ENCODE results near the gene AKR1C2. TPM values are rescaled to one million over a fixed set of nuclear protein-coding genes. Genes with fewer than 3 reads are reported as not detected.
"Not testable (repeated sequence)": the region's sequence is repeated elsewhere in the genome, so short reads cannot be mapped to it uniquely, and the experiment has no call there.

Gene AKR1C2
- total RNA-seq, 2 experiments from 2014 or later, result not detected

GRCh38 chr10:5002013-5002727 is 1.5 kb downstream of the AKR1C2 start:
- ATAC-seq, result no peak
- H3K4me1 Mint-ChIP-seq (ENCODE audit: low read depth), result no peaks in the 10 kb centered on the region
- POLR2A ChIA-PET, result no interaction called here

GRCh38 chr10:4998671-4999070 is 5.0 kb downstream of the AKR1C2 start:
- Mint-ChIP-seq H3K27ac (no peak overlapping the region), H3K9me3 (ENCODE audit: insufficient read depth) (no peaks in the 10 kb centered on the region), H3K27me3 (ENCODE audit: low read depth) (peaks cover 2% of the 10 kb centered on the region), H3K4me3 (no peak overlapping the region), H3K36me3 (ENCODE audit: low read depth) (no peaks in the 10 kb centered on the region), H3K4me1 (ENCODE audit: low read depth) (no peaks in the 10 kb centered on the region)
- POLR2A ChIA-PET, result no interaction called here
- CTCF ChIA-PET, result no interaction called here
- ATAC-seq (no peak), DNase-seq (no peak)

More at GRCh38 chr10:5002013-5002727, 1.5 kb downstream of the AKR1C2 start:
- no peak for DNase-seq
- CTCF ChIA-PET, result no interaction called here
- Mint-ChIP-seq H3K4me3 (no peak overlapping the region), H3K27ac (no peak overlapping the region), H3K9me3 (ENCODE audit: insufficient read depth) (no peaks in the 10 kb centered on the region), H3K36me3 (ENCODE audit: low read depth) (no peaks in the 10 kb centered on the region), H3K27me3 (ENCODE audit: low read depth) (peaks cover 2% of the 10 kb centered on the region)

- H3K27me3 Mint-ChIP-seq (ENCODE audit: low read depth); POLR2A ChIA-PET; H3K9me3 Mint-ChIP-seq (ENCODE audit: insufficient read depth); H3K36me3 Mint-ChIP-seq (ENCODE audit: low read depth); H3K4me3 Mint-ChIP-seq; H3K27ac Mint-ChIP-seq; CTCF ChIA-PET; ATAC-seq; H3K4me1 Mint-ChIP-seq (ENCODE audit: low read depth); DNase-seq: not testable (repeated sequence)
Observed at GRCh38 chr10:4994260-4994659, 9.4 kb downstream of the AKR1C2 start.

GRCh38 chr10:4992564-4992963 is 11.1 kb downstream of the AKR1C2 start:
- H3K9me3 Mint-ChIP-seq (ENCODE audit: insufficient read depth); H3K4me3 Mint-ChIP-seq; H3K27me3 Mint-ChIP-seq (ENCODE audit: low read depth); CTCF ChIA-PET; ATAC-seq; DNase-seq; POLR2A ChIA-PET; H3K36me3 Mint-ChIP-seq (ENCODE audit: low read depth); H3K27ac Mint-ChIP-seq; H3K4me1 Mint-ChIP-seq (ENCODE audit: low read depth): not testable (repeated sequence)

- POLR2A ChIA-PET; H3K27me3 Mint-ChIP-seq (ENCODE audit: low read depth); CTCF ChIA-PET; H3K27ac Mint-ChIP-seq; H3K36me3 Mint-ChIP-seq (ENCODE audit: low read depth); ATAC-seq; DNase-seq; H3K4me3 Mint-ChIP-seq; H3K4me1 Mint-ChIP-seq (ENCODE audit: low read depth); H3K9me3 Mint-ChIP-seq (ENCODE audit: insufficient read depth): not testable (repeated sequence)
Observed at GRCh38 chr10:4991463-4991862, 12.2 kb downstream of the AKR1C2 start.

- H3K4me1 Mint-ChIP-seq (ENCODE audit: low read depth), result no peaks in the 10 kb centered on the region
- CTCF ChIA-PET, result no interaction called here
- H3K27me3 Mint-ChIP-seq (ENCODE audit: low read depth), result no peaks in the 10 kb centered on the region
- ATAC-seq (no peak), DNase-seq (no peak)
- no peak overlapping the region for H3K27ac Mint-ChIP-seq
- POLR2A ChIA-PET, result no interaction called here
- no peaks in the 10 kb centered on the region for H3K36me3 Mint-ChIP-seq (ENCODE audit: low read depth)
- no peaks in the 10 kb centered on the region for H3K9me3 Mint-ChIP-seq (ENCODE audit: insufficient read depth)
- H3K4me3 Mint-ChIP-seq, result no peak overlapping the region
Observed at GRCh38 chr10:4990217-4990616, 13.4 kb downstream of the AKR1C2 start.

GRCh38 chr10:4988000-4988641 is 15.5 kb downstream of the AKR1C2 start:
- ATAC-seq; DNase-seq; POLR2A ChIA-PET; H3K36me3 Mint-ChIP-seq (ENCODE audit: low read depth); H3K4me1 Mint-ChIP-seq (ENCODE audit: low read depth); H3K27me3 Mint-ChIP-seq (ENCODE audit: low read depth); H3K4me3 Mint-ChIP-seq; H3K9me3 Mint-ChIP-seq (ENCODE audit: insufficient read depth); CTCF ChIA-PET; H3K27ac Mint-ChIP-seq: not testable (repeated sequence)

GRCh38 chr10:4984971-4985594 is 18.6 kb downstream of the AKR1C2 start:
- Mint-ChIP-seq H3K9me3 (ENCODE audit: insufficient read depth) (no peaks in the 10 kb centered on the region), H3K4me1 (ENCODE audit: low read depth) (peaks cover 6% of the 10 kb centered on the region), H3K27me3 (ENCODE audit: low read depth) (no peaks in the 10 kb centered on the region), H3K4me3 (no peak overlapping the region), H3K27ac (no peak overlapping the region), H3K36me3 (ENCODE audit: low read depth) (no peaks in the 10 kb centered on the region)
- ATAC-seq (no peak), DNase-seq (no peak)
- ChIA-PET CTCF (interaction anchor here (1.4 to 4.0 kb wide), 2 partner anchors 135 to 170 kb away, joined by 3 to 20 read pairs; no protein-coding TSS in a partner anchor), POLR2A (no interaction called here)

GRCh38 chr10:4984223-4984622 is 19.4 kb downstream of the AKR1C2 start:
- ChIA-PET CTCF (interaction anchor here (4.0 kb wide), 1 partner anchor 134 kb away, joined by 20 read pairs; no protein-coding TSS in a partner anchor), POLR2A (interaction anchor here (0.6 kb wide), 1 partner anchor 336 kb away, joined by 3 read pairs; no protein-coding TSS in a partner anchor)
- Mint-ChIP-seq H3K27ac (no peak overlapping the region), H3K27me3 (ENCODE audit: low read depth) (no peaks in the 10 kb centered on the region), H3K36me3 (ENCODE audit: low read depth) (no peaks in the 10 kb centered on the region), H3K4me3 (no peak overlapping the region), H3K4me1 (ENCODE audit: low read depth) (peaks cover 6% of the 10 kb centered on the region), H3K9me3 (ENCODE audit: insufficient read depth) (no peaks in the 10 kb centered on the region)
- DNase-seq (no peak), ATAC-seq (no peak)

- no peak for ATAC-seq
- ChIA-PET POLR2A (interaction anchor here (0.6 kb wide), 1 partner anchor 336 kb away, joined by 3 read pairs; no protein-coding TSS in a partner anchor), CTCF (interaction anchor here (4.0 kb wide), 1 partner anchor 134 kb away, joined by 20 read pairs; no protein-coding TSS in a partner anchor)
- no peak overlapping the region for H3K4me3 Mint-ChIP-seq
- H3K27me3 Mint-ChIP-seq (ENCODE audit: low read depth), result no peaks in the 10 kb centered on the region
- peaks cover 6% of the 10 kb centered on the region for H3K4me1 Mint-ChIP-seq (ENCODE audit: low read depth)
- H3K27ac Mint-ChIP-seq, result no peak overlapping the region
- no peak for DNase-seq
- no peaks in the 10 kb centered on the region for H3K9me3 Mint-ChIP-seq (ENCODE audit: insufficient read depth)
- no peaks in the 10 kb centered on the region for H3K36me3 Mint-ChIP-seq (ENCODE audit: low read depth)
Observed at GRCh38 chr10:4983615-4984216, 19.9 kb downstream of the AKR1C2 start.

- Mint-ChIP-seq H3K36me3 (ENCODE audit: low read depth) (no peaks in the 10 kb centered on the region), H3K27me3 (ENCODE audit: low read depth) (no peaks in the 10 kb centered on the region), H3K4me3 (no peak overlapping the region), H3K27ac (no peak overlapping the region), H3K9me3 (ENCODE audit: insufficient read depth) (no peaks in the 10 kb centered on the region), H3K4me1 (ENCODE audit: low read depth) (peaks cover 6% of the 10 kb centered on the region)
- POLR2A ChIA-PET, result interaction anchor here (0.5 kb wide), 1 partner anchor 607 kb away, joined by 3 read pairs; no protein-coding TSS in a partner anchor
- ATAC-seq, result no peak
- DNase-seq, result no peak
- CTCF ChIA-PET, result interaction anchor here (1.4 to 4.0 kb wide), 2 partner anchors 133 to 150 kb away, joined by 3 to 20 read pairs; no protein-coding TSS in a partner anchor
Observed at GRCh38 chr10:4982764-4983226, 20.9 kb downstream of the AKR1C2 start.

All from activated CD8-positive, alpha-beta T cell treated with anti-CD3 and anti-CD28 coated beads, Interleukin-2, amount 10 ng/mL, durations not matched to agents 7 days and 5 days (primary cell).